HPDE6-E6E7 (cell line): ENCODE measurements around the gene TASP1.

Experiments used
- DNase-seq: peaks from one replicate; pipeline ENCODE4 v3.0.0; 2011; ENCODE audit warnings: missing footprints; ENCODE audit errors: extremely low spot score

TASP1 gene

DNA sequence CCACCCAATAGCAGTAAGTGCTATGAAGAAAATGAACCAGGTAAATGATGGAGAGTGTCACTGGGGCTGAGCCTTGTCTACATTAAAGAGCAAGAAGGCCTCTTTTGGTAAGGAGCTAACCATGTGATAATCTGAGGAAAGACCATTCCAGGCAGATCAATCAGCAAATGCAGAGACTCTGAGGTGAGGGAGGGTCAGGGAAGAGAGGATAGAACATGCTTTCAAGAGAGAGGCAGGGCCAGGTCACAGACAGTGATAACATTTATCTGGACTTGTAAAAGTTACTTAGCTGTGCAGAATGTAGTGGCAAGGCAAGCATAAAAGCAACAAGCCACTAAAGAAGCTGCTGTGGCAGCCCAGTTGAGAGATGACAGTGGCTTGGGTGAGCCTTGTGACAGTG is 197.3 kb downstream of the TASP1 start:
- DNase-seq = no peak

DNA sequence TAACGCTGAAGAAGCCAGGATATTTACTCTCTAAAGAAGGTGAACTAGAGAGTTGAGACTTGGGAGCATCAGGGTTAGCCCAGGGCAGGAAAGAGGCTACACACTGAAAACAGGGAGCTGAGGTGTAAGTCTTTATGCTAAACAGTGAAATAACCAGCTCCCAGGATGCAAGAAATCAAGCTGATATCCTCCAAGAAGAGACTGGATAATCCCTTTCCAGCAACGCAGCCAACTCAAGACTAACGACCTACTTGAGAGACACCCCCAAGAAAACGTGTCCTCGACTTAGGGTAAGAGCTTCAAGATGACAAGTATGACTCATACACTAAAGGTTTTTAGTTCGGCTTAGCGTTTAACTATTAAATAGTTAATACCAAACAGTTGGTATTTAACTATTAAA is 202.2 kb downstream of the TASP1 start:
- no peak for DNase-seq

DNA sequence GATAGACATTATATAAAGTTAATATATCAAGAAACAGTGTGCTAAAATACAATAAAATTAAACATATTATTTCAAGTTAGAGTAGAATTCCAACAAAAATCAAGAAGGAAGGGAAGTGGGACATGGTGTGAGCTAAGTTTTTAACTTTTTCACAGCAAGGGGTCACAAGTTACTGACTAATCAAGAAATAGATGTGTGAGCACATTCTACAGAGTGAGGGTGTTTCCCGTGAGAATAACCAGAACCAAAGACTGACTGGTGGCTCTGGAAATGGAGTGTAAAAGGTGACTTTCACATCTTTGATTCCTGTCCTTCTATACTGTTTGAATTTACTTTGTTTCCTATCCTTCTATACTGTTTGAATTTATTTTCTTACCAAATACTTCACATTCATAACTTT is 206.6 kb downstream of the TASP1 start:
- no peak for DNase-seq

DNA sequence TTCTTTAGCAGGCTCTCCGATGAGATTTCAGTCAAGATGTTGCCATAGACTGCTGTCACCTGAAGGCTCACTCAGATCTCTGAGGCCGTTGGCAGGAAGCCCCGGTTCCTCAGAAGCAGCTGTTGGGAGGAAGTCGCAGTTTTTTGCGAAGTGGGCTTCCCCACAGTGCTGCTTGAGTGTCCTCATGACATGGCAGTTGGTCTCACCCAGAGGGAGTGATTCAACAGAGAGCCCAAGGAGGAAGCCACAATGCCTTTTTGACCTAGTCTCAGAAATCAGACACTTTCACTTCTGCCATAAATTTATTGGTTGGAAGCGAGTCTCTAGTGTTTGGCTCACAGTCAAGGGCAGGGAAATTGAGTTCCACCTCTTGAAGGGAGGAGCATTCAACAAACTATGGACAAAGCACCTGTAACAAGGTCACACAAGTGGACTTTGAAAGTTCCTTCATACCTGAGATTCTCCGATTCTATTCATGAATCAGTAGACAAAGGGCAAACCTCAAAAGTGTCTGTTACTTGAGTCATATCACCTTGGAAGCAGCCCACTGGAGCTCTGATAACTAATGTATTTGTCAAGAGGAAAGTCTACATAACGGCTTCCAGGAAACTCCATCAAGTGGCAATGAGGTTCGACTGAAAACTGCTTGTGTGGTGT is 208.3 kb downstream of the TASP1 start:
- peak; percentile 35 for DNase-seq

DNA sequence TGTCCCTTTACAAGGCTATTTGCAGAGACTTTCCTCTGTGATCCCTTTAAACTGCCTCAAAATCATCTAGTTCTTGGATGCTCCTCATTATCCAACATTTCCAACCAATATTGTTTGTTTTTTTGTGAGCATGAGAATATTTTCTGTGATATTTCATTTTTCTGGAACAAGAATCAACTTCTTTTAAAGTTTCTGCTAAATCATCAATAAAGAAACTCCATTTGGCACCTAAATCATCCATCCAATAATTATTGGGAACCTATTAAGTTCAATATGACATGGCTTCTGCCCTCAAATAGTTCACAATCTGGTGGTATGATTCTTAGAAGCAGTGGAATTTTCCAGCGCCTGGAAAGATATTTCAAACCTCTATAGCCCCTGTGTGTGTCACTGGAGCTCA is 210.0 kb downstream of the TASP1 start:
- DNase-seq = no peak

DNA sequence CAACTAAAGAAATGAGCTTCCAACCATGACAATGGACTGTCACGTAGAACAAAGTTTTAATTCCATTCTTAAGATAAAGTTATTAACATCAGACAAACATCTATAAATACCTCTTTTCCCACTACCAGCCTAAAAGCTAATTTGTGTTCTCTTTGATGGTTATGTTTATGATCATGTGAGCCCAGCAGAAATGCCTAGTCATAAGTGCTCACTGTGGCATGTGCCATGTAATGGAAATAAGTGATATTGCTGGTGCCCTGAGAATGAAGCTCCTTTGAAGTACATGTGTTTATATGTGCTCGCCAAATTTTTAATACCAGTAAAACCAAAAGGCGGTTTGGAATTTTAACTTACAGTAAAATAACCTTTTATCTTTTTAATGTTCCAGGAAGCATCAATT is 211.9 kb downstream of the TASP1 start:
- DNase-seq = no peak

DNA sequence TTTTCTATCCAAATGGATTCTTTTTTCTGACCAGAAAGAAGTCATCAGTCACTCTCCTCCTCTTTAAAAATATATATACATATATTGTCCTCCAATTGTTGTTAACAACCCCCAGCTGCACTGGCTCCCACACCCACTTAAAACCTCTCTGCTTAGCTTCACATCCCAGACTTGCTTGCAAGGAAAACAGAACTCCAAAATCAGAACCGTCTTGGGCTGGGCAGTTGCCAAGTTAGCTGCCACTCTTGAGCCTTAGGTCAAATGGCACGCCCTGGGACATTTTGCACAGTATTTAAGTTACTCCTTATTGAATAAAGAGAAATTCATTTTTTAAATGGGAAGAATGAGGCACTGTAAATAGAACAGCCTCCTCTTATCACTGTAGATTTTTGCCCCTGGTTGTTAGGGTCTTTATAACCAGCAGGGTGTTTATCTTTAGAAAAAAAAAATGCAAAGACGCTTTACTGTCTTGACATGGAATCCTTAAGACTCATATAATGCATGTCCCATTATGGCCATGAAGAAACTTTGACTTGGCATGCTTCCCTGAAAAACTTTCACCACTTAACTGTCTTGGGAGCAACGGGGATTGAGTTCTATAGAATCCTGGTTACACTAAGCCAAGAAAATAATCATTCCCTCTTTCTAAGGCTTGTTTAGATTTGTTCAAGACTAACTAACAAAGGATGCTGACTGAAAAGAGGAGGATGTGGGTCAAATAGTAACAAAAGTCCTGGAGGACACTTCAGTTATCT is 213.2 kb downstream of the TASP1 start:
- no peak for DNase-seq

DNA sequence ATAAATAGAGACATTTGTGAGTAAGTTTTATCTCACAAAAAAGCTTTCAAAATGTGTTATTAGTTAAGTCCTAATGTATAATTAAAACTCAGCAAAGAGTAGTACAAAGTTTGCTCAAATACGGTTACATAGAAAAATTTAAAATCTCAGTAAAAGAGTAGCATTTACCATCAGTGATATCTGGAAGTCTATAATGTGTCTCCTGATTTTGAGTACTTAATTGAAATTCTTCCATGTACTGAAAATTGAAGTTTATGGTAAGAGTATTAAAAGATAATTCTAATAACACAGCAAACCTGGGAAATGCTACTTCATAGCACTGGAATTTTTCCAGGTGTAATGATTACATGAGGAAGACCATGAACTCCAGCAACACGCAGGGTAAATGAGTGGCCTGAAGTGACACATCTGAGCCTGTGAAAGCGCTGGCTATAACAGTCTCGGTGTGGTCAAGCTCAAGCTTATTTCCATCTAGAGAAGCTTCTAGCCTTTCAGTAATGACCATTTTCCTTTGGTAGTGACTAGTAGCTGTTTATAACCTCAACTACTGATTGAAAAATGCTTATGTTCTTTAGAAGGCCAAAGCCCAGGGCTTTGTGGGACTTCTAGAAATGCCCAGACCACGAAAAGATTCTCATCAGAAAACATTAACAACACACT is 214.4 kb downstream of the TASP1 start:
- no peak for DNase-seq

DNA sequence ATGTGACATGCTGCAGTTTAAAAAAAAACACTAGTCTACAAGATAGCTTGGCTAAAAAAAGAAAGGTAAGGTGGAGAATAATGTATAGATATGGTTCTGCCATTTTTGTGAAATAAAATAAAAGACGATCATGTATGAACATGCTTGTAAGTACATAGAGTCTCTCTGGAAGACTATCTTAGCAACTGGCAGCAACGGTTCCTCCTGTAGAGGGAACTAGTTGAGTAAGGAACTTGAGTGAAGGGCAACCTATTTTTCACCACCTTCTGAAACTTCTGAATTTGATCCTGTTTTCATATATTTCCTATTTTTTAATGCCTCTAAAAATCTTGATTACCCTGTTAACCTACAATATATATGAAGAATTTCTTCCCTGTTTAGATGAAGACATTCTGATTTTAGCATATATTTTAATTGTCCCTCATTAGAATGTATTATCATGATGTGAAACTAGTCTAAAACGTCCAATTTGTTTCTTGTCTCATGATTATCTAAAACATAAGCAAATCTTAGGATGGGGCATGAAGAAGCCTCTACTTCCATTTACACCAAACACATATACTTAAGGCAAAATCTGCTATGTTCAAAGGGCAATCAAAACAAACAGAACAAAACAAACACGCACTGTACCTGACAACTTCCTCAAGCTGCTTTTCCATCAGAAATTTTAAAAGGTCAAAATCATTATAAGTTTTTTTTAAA is 215.1 kb downstream of the TASP1 start:
- no peak for DNase-seq

DNA sequence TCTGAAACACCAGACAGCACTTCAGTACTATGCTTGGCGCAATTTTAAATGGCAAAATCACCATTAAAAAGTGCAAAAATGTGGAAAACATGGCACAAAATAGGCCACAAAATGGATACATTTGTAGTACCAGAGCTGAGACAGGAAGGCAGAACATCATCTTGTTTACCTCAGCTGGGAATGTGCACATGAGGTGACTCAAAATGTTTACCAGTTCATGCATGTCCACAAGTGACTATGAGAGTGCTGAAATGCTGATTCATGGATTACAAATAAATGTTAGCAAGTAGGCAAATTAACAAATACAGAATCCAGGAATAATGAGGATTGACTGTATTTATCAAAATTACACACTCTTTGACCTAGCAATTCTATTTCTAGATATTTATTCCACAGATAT is 216.1 kb downstream of the TASP1 start:
- DNase-seq = peak; percentile 58

DNA sequence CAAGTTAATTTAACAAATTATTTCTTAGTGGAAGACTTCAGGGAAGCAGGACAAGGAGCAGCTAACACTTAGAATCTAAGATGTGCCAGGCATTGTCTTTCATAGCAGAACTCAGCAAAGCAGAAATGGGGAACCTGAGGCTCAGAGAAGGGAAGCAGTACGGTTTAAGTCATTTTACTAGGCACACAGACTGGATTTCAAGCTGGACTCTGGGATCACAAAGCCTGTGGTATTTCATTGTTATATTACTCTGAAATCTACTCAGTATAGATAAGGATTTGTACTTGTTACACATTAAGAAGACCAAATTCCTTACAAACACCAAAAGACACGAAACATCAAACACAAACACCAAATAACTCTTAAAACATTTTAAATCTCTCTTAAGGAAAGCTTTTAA is 218.1 kb downstream of the TASP1 start:
- no peak for DNase-seq

DNA sequence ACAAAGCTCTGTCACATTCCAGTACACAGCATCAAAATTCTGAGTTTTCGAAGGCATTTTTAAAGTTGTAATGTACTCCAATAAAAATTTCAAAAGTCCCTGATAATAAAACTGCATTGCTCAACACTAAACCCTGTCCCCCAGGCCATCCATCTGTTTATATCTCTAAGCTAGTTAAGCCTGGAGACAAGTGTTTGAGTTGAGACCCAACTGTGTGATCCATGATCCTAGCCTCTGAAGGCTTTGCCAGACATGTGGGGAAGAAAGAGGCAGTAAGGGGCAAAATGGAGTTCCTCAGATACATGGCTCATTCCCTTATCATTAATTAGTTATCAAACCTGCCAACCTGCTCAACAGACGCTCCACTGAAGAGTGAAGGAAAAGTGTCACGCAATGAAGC is 219.3 kb downstream of the TASP1 start:
- no peak for DNase-seq

DNA sequence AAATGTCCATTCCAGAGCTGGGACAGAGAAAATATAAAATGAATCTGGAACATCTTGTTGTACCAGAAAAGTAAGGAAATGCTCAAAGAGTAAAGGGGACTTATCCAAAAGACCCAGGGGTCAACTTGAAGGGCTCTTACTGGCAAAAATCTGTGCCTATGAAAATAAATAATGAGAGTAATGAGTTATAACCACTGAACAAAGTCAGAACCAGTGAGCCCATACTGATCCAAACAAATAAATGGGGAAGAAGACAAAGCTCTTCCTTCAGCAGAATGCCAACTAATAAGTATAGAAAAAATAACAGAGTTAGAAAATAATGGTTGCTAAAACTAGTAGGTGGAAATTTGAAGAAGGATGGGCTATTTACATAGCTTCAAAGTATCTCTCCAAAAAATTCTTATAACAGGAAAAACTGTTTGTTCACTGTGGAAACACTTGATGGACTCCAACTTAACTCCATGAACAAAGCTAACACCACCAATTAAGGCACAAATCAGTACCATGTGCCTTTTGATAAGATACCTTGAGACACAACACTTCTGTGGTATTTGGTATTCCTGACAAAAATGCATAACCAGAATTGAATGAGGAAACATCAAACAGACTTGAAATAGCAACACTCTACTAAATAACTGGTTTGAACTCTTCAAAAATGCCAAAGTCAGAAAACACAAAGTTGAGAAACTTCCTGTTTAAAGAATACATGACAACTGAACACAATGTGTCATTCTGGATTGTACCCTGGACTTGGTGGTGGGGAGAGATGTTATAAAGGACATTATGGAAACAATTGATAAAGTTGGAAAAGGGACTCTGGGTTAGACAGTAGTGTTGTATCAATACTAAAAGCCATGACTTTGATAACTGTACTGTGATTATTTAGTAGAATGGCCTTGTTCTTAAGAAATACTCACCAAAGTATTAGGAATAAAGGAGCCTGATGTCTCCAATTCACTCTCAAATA is 220.2 kb downstream of the TASP1 start:
- no peak for DNase-seq

DNA sequence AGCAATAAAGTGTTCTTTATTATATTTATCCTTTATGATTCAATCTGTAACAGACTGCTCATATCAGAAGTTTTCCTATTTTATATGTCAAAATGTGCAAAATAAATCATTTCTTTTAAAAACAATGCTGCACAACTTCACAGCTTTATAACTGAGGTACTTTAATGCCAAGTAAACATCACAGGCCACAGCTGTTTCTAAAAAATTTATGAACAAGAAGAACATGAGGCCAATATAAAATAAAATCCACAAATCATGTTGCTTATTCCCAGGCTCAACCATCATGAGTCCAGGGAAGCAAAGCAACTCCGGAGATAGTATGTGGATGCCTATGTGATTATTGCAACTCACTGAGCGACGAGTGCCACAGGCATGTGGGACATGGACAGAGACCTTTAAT is 222.2 kb downstream of the TASP1 start:
- no peak for DNase-seq

DNA sequence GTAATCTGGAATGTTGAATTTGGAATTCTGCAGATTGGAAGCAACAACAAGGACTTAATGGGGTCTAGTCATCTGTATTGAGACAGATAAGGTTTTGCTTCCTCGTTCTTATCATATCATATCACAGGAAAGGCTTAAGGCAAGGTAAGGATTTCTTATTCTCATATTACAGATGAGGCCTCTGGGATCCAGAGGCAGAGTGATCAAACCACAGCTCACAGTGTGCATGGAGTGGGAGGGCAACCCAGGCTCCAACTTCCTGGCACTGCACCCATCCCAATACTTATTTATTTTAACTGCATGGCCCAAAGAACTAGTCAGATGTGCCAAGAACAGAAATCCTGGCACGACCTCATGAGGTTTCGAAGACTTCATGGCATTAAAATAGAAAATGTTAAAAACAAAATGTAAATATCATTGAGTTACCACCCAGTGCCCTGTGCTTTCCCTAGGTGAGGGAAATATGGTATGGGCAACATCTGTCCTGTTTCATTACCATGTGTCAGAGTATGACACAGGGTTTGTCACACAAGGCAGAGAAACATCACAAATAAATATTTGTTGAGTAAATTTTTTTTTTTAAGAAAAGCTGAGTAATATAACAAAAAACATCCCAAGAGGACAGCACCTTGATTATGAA is 225.8 kb downstream of the TASP1 start:
- DNase-seq = peak; percentile 67

DNA sequence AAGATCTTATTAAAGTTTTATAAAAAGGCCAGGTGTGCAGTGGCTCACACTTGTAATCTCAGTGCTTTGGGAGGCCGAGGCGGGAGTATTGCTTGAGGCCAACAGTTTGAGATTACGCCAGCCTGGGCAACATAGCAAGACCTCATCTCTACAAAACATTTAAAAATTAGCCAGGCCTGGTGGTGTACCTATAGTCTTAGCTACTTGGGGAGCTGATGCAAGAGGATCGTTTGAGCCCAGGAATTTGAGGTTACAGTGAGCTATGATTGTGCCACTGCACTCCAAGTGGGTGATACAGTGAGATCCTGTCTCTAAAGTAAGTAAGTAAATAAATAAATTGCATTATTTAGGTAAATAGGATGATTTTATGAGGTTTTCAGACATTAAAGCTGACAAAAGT is 234.4 kb downstream of the TASP1 start:
- DNase-seq = no peak

DNA sequence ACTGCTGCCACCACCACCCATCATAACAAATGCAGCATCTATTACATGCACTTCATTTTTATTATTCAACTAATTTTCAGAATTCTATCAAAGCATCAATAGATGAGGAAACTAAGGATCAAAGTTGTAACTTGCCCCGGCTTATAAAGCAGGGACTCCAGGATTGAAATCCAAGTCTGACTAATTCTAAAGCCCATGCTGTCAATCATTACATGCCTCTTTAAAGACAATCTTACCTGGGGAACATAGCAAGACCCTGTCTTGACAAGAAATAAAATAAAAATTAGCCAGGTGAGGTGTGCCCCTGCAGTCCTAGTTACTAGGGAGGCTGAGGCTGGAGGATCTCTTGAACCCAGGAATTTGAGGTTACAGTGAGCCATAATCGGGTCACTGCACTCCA is 235.3 kb downstream of the TASP1 start:
- no peak for DNase-seq

DNA sequence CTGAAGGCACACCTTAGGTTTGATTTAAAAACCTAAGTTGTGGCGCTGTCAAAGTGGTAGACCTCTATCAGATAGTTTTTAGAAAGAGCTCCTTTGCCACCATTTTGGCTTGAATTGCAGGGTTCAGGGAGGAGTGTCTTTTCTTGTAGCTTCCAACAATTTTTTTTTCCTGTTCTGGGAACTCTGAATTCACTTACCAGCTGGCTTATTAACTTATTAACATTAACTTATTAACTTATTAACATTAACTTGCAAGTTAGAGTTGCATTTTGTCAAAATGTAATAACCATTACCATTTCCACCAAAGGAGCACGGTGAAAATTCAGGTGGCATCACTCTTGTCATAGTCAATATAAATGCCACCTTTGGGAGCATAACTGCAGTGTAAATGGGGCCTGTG is 235.7 kb downstream of the TASP1 start:
- DNase-seq = no peak

DNA sequence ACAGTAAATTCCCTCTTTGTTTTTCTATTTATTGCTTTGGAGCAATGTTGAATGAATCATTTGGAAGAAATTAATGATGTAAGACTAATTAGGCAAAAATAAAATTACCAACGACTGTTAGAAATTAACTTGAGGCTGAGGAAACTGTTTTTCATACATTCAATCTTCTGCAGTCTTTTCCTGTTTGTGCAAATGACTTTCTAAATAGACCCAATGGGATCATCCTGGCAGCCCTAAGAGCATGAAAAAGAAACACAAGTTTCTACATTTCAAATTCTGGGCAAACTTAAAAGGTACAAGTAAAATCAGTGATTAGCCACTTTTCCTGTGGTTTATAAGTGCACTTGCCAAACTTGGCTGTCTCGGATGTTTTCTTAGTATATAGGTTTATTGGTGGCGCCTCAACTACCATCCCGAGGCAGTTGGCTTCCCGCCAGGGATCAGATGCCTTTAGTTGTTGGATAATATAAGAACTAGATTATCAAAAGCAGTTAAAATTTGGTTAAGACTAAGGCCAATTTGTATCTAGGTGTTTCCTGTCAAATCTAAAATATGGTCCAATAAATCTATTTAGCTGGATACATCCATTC is 236.5 kb downstream of the TASP1 start:
- no peak for DNase-seq

DNA sequence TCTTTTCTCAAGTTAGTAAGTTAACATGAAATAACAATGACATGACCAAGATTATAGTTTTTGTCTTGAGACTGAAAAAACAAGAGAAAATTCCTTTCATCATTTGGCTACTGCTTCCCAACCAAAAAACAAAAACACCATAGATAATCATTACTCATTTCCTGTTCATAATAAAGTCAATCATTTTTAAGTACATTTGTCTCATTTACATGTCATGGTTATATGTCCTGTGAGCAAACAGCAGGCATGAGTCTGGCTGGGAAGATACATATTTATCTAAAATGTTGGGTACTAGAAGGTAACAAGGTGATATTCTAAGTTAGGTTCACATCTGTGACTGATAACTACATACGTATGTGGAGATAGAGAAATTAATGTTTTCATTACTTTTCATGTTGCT is 237.1 kb downstream of the TASP1 start:
- no peak for DNase-seq
